Activated T-cell treated with anti-CD3 and anti-CD28 coated beads for 1 hour (primary cell): Measurements from ENCODE around the gene PAXX.
A peak's percentile ranks its signal among the peaks of the same experiment; 100 is the strongest.

Source experiments
- DNase-seq: peaks from one replicate; pipeline ENCODE4 v3.0.0-alpha.2; 2020; ENCODE audit warnings: low read depth

PAXX gene

DNA sequence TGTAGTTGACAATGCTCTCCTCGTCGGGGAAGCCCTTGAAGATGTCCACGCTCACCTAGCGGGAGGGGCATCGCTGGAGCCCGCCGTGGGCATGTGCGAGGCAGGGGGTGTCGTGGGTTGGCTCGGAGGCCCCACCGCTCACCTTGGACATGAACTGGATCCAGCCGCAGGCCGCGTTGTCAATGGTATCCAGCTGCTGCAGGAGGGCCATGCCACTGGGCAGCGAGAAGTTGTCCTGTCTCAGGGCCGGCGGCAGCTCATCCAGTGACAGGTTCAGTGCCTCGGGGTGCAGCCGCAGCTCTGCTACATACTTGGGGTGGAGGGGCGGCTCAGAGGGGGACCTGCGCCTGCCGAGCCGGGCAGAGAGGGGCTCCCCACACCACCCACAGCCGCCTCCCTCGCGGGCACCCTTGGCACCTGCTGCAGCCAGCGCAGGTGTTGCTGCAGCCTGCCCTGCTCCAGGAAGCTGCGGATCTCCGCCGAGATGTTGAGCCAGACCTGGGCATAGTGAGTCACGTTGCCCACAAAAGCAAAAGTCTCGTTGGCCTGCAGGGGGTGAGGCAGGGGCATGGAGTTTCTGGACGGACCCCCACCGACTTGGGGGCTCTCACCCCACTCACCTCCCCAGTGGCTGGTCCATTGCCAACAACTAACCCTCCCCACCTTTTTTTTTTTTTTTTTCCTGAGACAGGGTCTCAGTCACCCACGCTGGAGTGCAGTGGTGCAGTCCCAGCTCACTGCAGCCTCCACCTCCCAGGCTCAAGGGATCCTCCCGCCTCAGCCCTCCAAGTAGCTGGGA, 26.7 kb downstream of the PAXX start:
- DNase-seq, result no peak

DNA sequence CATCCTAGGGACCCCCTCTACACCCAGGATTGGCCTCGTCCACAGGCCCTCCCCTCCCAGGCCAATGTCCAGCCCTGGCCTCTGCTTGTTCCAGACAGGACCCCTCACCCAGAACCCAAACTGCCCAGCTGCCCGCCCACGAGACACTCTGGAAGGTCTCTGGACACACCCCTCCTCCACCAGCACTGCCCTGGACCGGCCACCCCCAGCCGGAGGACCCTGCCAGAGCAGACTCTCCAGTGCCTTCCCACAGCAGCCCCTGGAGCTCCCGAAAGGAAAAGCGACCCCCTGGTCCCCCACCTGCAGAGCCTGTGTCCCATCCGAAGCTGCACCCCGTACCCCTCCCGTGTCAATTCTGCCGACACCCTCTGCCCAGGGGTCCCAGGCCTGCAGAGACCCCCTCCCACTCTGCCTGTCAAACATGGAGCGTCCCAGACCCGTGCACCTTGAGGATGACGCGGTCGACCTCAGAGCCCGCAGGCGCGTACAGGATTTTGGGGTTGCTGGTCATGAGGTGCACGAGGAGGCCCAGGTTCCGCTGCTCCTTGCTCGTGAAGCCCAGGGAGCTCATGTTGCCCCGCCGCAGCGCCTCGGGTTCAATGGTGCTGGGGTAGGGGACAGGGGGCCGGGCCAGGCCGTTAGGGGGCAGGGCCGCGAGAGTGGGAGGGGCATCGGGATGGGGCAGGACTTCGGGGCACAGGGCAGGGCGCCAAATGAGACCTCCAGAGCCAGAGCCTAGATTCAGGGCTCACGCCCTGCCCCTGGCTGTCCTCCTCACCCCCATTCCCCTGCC, 27.9 kb downstream of the PAXX start:
- no peak for DNase-seq

- DNase-seq, result no peak
These were observed 28.7 kb downstream of the PAXX start for GRCh38 chr9:137020771-137021567.

DNA sequence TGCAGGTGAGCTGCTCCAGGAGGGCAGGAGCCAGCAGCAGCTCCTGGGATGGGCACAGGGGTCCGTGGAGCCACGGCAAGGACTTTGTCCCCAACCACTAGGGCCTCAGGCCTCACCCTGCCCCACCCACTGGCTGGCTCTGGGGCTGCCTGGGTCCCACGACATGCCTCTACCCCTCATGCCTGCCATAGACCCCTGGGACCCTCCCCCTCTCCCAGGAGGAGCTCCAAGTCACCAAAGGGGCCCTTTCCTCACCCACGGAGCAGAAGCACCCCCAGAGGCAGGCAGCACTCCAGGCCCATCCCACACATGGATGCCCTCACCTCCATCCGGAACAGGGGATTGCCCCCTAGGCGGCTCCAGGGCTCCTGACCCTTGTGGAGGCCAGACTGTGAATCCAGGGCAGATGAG, 29.4 kb downstream of the PAXX start:
- DNase-seq, result no peak

DNA sequence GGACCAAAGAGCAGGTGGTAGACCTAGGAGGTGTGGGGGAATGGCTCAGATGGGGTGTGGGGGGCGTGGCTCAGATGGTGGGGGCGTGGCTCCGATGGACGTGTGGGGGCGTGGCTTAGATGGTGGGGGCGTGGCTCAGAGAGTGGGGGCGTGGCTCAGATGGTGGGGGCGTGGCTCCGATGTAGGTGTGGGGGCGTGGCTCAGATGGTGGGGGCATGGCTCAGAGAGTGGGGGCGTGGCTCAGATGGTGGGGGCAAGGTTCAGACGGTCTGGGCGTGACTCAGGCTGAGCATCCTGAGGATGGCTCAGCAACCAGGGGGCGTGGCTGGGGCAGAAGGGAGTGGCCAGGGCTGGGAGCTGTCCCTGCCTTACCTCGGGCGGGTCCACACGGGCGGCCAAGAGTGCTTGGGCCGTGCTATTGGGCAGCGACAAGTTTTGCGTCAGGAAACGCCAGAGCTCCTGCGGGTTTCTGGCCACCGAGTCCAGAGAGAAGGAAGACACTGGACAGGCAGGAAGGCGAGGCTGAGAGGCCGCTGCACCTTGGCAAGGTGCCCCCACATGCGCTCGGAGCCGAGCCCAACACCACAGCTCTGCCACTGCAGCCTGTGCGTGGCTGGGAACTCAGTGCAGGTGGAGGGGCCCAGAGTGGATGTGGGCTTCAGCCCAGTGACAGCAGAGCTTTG, 29.9 kb downstream of the PAXX start:
- DNase-seq, result peak; percentile 49

- DNase-seq, result no peak
These were observed 30.4 kb downstream of the PAXX start for GRCh38 chr9:137022662-137023008.

DNA sequence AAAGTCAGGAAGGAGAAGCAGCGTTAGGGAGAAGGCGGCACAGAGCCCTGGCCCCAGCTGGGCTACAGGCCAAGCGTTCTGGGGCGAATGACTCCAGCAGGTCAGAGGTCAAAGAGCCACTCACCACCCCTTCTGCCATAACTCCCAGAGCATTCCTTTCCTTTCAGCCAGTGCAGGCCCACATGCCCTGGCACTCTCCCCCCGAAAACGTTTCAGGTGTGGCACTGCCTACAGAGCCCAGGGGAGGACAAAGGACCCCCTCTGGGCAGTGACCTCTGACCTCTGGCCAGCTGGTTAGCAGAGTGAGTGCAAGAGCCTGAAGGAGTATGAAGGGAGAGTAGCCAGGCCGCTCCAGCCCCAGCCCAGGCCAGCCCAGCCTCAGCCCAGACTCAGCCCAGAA, 30.9 kb downstream of the PAXX start:
- no peak for DNase-seq

GRCh38 chr9:137023583-137023991, 31.4 kb downstream of the PAXX start:
- DNase-seq, result no peak

DNA sequence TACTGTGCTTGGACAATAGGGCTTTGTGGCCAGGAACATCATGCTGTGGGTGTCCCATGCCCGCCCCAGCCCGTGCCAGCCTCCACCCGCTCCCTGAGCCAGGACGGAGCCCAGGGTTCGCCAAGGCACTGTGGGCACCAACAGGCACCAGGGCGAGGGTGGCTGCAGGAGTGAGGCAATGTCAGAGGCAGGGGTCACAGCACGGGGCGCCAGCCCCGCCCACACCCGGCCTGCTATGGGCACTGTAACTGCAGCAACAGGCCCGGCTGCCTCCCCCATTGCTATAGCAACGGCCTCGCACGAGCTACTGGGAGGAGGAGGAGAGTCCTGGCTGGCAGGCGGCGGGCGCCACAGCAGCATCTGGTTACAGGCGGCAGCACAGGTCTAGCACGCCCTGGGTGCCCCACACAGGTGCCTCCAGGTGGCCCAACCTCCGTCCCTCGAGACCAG, 33.3 kb downstream of the PAXX start:
- no peak for DNase-seq

- DNase-seq, result no peak
These were observed 34.2 kb downstream of the PAXX start for GRCh38 chr9:137026384-137026783.

- DNase-seq, result no peak
These were observed 34.6 kb downstream of the PAXX start for GRCh38 chr9:137026828-137027227.

DNA sequence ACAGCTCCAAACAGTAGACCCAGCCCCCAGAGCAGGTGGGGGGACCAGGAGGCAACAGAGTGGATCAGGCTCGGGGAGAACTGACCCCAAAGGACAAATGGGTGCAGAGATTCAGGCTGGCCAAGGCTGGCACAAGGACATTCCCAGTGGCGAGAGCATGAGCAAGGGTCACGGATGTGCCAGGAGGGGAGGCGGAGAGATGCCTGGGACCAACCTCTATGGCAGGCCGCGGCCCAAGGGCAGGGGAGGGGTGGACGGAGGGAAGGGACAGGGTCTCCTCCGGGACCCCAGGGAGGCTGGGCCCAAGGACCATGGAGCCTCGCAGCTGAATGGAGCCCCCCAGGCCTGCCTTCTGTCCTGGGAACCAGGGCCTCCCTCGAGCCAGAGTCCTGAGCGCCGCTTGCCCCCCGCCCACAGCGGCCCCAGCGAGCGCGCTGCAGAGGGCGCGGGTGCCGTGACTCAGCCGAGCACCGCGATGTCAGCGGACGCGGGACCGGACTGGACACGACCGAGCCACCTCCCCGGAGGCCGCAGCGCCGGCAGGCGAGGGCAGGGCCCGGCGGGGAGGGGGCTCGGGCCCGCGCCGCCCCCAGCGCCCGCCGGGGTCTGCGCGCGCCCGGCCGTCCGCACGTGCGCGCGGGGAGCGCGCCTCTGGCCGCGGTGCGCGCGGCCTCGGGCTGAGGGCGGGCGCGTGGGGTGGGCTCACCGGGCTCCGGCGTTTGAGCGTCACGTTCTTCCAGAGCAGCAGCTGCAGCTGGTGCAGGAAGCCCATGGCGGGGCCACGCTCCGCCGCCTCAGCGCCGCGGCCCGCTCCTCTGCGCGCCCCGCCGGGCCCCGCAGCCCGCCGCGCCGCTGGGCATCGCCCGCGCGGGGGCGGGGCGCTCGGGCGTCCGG, 35.4 kb downstream of the PAXX start, which contains the start of gene ABCA2:
Gene ABCA2 (minus strand): TSS at position 869 of the 894 bp plus-strand sequence. CDS start 97 bp downstream, at position 772.
- no peak for DNase-seq

GRCh38 chr9:137028263-137029057, 36.2 kb downstream of the PAXX start:
- peak; percentile 52 for DNase-seq

- peak; percentile 64 for DNase-seq
These were observed 37.1 kb downstream of the PAXX start for GRCh38 chr9:137029058-137029936.

- DNase-seq, result no peak
These were observed 37.8 kb downstream of the PAXX start for GRCh38 chr9:137030006-137030405.

DNA sequence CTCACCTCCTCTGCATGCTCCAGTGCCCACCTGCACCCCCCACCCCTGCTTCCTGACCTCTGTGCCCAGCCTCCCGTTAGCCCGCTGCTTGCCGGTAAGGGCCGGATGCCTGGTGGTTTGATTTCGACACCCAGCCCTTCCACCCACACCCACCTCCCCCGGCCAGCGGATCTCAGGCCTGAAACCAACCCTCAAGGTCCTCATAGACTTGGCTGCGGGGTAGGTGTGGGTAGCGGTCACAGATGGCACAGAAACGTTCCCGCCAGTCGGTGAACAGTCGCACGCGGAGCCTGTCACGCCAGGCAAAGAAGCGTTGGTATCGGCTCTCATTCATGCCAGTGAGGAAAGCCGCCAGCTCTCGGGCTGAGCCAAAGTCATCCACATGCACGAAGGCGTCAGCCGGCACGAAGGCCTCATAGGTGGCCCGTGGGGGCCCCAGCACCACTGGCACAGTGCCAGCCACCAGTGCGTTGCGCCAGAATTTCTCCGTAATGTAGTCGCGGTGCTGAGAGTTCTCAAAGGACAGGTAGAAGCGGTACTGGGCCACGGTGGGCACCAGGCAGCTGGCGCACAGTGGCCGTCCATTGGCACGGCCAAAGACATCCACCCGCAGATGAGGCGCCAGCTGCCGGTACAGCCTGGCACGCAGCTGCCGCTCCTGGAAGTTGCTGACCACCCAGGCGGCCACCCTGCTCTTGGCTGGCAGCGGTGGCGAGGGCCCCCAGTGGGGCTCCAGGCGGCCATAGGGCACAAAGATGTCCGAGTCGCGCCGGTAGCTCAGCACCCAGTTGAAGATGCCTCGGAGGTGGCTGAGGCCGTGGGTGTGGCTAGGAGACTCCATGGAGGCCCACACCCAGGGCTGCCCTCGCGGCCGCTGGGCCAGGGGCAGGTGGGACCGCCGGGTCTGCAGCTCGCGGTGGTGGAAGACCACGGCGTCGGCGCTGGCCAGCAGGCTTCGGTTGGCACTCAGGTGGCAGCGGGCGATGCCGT, 38.6 kb downstream of the PAXX start:
- DNase-seq, result peak; percentile 17

GRCh38 chr9:137031904-137032640, 39.9 kb downstream of the PAXX start, which contains the start of gene FUT7:
TSS of gene FUT7 (minus strand) at chr9:137032088. CDS start at chr9:137031991, 97 bp downstream.
- DNase-seq, result no peak
